Body of pancreas (tissue), 4 donors: ENCODE results near the gene SMIM9.

Experiments
- POLR2A ChIP-seq, 3 donors: fragments of 450-650 bp; IDR thresholded peaks; one replicate each; pipeline ENCODE4 v1.6.1; 2016; ENCODE audit warnings: antibody characterized with exemption in 3 of 3, mild to moderate bottlenecking in 2 of 3
- TF ChIP-seq, protein P1 (sequence below), 7 experiments: fragments of 450-650 bp in 4 of 7; fragments of 200-600 bp in 3 of 7; sonication (generic) in 3 of 7; IDR thresholded peaks; one replicate each; pipeline ENCODE4 v1.5.1; 2016 to 2019; ENCODE audit warnings: antibody characterized with exemption in 7 of 7

DNA sequence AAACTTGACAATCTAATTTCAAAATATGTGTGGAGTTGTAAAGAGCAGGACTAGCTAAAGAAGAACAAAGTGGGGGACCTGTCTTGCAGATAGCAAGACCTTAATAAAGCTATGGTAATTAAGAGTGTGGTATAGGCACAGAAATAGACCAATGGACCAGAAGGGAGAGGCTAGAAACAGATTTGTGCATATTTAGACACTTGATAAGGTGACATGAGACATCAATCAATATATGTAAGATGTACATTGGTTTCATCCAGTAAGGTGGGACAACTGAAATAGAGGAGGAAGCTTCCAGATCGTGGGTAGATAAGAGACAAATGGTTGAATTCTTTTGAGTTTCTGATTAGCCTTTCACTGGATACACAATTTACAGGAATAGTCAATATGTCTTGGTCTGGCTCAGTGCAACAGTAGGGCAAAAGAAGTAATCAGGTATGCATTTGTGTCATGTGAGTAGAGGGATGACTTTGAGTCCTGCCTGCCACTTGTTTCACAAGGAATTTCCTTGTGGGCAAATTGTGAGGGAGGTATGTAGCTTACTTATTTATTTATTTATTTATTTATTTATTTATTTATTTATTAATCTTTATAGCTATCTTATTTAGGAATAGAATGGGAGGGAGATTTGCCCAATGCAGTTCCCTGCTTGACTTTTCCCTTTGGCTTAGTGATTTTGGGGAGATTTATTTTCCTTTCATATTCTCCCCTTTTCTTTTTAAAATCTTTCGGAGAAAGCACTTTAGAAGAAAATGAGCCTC, 21.9 kb downstream of the SMIM9 start:
- TF ChIP-seq, protein P1, sequence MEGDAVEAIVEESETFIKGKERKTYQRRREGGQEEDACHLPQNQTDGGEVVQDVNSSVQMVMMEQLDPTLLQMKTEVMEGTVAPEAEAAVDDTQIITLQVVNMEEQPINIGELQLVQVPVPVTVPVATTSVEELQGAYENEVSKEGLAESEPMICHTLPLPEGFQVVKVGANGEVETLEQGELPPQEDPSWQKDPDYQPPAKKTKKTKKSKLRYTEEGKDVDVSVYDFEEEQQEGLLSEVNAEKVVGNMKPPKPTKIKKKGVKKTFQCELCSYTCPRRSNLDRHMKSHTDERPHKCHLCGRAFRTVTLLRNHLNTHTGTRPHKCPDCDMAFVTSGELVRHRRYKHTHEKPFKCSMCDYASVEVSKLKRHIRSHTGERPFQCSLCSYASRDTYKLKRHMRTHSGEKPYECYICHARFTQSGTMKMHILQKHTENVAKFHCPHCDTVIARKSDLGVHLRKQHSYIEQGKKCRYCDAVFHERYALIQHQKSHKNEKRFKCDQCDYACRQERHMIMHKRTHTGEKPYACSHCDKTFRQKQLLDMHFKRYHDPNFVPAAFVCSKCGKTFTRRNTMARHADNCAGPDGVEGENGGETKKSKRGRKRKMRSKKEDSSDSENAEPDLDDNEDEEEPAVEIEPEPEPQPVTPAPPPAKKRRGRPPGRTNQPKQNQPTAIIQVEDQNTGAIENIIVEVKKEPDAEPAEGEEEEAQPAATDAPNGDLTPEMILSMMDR (IDR thresholded peaks at IDR 0.05), result no peak
- no peak for TF ChIP-seq POLR2A (IDR thresholded peaks at IDR 0.05)
